Measurements from ENCODE around the gene TNIK.

The TNIK gene

GRCh38 chr3:171357721-171358120 lies 102.5 kb downstream of the TNIK start:
- no peak for DNase-seq

GRCh38 chr3:171356251-171356650 lies 104.0 kb downstream of the TNIK start:
- no peak for DNase-seq

GRCh38 chr3:171354706-171355582 lies 105.3 kb downstream of the TNIK start:
- DNase-seq: no peak

- no peak for DNase-seq
Measured at GRCh38 chr3:171354049-171354705, 106.0 kb downstream of the TNIK start.

GRCh38 chr3:171353423-171353822 lies 106.8 kb downstream of the TNIK start:
- no peak for DNase-seq

GRCh38 chr3:171352387-171352935 lies 107.7 kb downstream of the TNIK start:
- no peak for DNase-seq

- DNase-seq: peak; percentile 4
Measured at GRCh38 chr3:171351676-171352075, 108.5 kb downstream of the TNIK start.

GRCh38 chr3:171350364-171350763 lies 109.8 kb downstream of the TNIK start:
- no peak for DNase-seq

- DNase-seq: no peak
Measured at GRCh38 chr3:171349392-171349791, 110.8 kb downstream of the TNIK start.

GRCh38 chr3:171348121-171348520 lies 112.1 kb downstream of the TNIK start:
- no peak for DNase-seq

GRCh38 chr3:171347301-171348039 lies 112.7 kb downstream of the TNIK start:
- peak; percentile 23 for DNase-seq

GRCh38 chr3:171346582-171347300 lies 113.5 kb downstream of the TNIK start:
- no peak for DNase-seq

- no peak for DNase-seq
Measured at GRCh38 chr3:171346019-171346418, 114.2 kb downstream of the TNIK start.

- no peak for DNase-seq
Measured at GRCh38 chr3:171345107-171345843, 114.9 kb downstream of the TNIK start.

- peak; percentile 3 for DNase-seq
Measured at GRCh38 chr3:171343693-171344092, 116.5 kb downstream of the TNIK start.

- DNase-seq: no peak
Measured at GRCh38 chr3:171342783-171343420, 117.3 kb downstream of the TNIK start.

- DNase-seq: no peak
Measured at GRCh38 chr3:171342200-171342599, 118.0 kb downstream of the TNIK start.

- DNase-seq: no peak
Measured at GRCh38 chr3:171340434-171340833, 119.8 kb downstream of the TNIK start.

GRCh38 chr3:171339598-171339997 lies 120.6 kb downstream of the TNIK start:
- DNase-seq: no peak

- no peak for DNase-seq
Measured at GRCh38 chr3:171336406-171336805, 123.8 kb downstream of the TNIK start.

GRCh38 chr3:171335559-171335958 lies 124.6 kb downstream of the TNIK start:
- DNase-seq: no peak

Data from activated CD4-positive, alpha-beta T cell treated with anti-CD3 and anti-CD28 coated beads, Interleukin-2, amount 50 U/mL, for 16 hours (primary cell).